Measurements from ENCODE around the gene NEDD9. TPM values are rescaled to one million over a fixed set of nuclear protein-coding genes. Genes with fewer than 3 reads are reported as not detected.

The NEDD9 gene
- total RNA-seq, 5 donors from 2014 or later (not counting 1 experiment from before 2014, with no cell fraction given), result 30.8 to 55.3 (median 33.7) TPM

DNA sequence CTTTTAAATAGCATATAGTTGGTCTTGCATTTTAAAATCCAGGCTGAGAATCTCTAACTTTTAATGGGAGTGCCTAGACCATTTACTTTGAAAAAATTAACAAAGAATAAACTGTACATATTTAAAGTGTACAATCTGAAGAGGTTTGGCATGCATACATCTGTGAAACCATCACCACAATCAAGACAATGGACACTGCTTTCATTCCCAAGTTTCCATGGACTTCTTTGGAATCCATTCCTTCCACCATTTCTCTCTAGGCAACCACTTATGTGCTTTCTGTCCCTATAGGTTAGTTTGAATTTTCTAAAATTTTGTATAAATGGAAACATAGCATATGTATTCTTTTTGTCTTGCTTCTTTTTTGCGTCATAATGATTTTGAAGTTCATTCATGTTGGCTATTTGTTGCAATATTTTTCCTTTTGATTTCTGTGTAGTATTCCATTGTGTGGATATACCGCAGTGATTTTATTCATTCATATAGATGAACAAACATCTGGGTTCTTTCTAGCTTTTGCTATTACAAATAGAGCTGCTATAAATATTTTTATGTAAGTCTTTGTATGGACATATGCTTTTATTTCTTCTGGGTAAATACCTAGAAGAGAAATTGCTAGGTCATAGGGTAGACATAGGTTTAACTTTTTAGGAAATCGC, 50.9 kb downstream of the NEDD9 start:
- DNase-seq, result no peak
- Mint-ChIP-seq H3K4me1 (no peaks in the 10 kb centered on the region), H3K9me3 (peaks cover 0 to 31% (median 12%) of the 10 kb centered on the region in 3 donors), H3K27me3 (no peaks in the 10 kb centered on the region), H3K4me3 (no peak overlapping the region), H3K36me3 (peaks cover 43% of the 10 kb centered on the region), H3K27ac (no peak overlapping the region)
- peaks cover 5 to 27% of the 10 kb centered on the region in 2 donors for H3K36me3 ChIP-seq (ENCODE audit: control insufficient read depth in 2 of 2, extremely low read depth in 1 of 2, insufficient read depth in 1 of 2, low read length in 1 of 2)
- H3K4me3 ChIP-seq (ENCODE audit: control insufficient read depth in 1 of 2, extremely low read depth in 1 of 2, low read length in 1 of 2), result no peak overlapping the region
- no peak overlapping the region for H3K27ac ChIP-seq (ENCODE audit: low read length)
- peaks cover 8% of the 10 kb centered on the region for H3K9me3 ChIP-seq
- no peaks in the 10 kb centered on the region for H3K27me3 ChIP-seq (replicated peaks in 1 of 2; ENCODE audit: control insufficient read depth in 2 of 2, extremely low read depth in 1 of 2, insufficient read depth in 2 of 2, low read length in 1 of 2)
- H3K4me1 ChIP-seq (ENCODE audit: control insufficient read depth in 1 of 2, extremely low read depth in 1 of 2, insufficient read depth in 2 of 2, low read length in 2 of 2), result no peaks in the 10 kb centered on the region
- CTCF ChIA-PET, result interaction anchor here in 1 of 2 donors (0.9 to 1.7 kb wide), 3 partner anchors 10 to 256 kb away, joined by 3 to 5 read pairs (median 4); no protein-coding TSS in a partner anchor
- POLR2A ChIA-PET, result interaction anchor here in 1 of 2 donors (0.6 kb wide), 1 partner anchor 31 kb away, joined by 5 read pairs; no protein-coding TSS in a partner anchor
- no peak for ATAC-seq (replicated peaks in 1 of 4)
- WGBS (ENCODE audit: insufficient coverage), result no CpG with 5 or more reads among the region's 3 CpGs

DNA sequence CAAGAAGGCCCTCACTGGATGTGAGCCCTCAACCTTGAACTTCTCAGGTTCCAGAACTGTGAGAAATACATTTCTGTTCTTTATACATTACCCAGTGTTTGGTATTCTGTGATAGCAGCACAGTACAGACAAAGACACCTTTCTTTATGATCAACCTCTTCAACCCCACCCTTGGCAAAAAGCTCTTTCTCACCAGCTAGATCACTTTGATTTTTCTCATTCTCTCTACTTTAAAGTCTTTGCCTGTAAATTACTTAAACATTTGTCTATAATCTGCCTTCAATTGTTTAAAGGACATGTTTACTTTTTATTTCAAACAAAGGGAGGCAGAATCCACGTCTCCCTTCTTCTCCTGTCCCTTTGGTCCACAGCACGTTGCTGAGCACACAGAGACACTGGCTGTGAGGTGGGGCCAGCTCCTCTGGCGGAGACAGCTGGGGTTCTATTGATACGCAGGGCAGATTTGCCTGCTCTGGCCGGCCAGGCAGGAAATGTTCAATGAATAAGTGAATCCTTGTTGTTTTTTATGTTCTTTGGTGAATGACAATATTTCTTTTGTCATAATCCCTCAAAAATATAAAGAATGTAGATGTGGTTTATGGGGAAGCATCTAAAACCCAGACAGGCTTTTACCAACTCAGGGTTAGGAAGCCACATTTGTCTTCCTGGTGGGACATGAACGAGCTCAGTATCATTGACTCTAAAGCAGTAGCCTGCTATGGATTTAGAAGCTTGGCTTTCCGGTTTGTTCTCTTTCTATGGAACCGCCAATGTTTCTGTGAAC, 52.9 kb downstream of the NEDD9 start:
- ATAC-seq (replicated peaks in 1 of 4) (no peak), DNase-seq (no peak)
- H3K36me3 ChIP-seq (ENCODE audit: control insufficient read depth in 2 of 2, extremely low read depth in 1 of 2, insufficient read depth in 1 of 2, low read length in 1 of 2), result peaks cover 0 to 10% of the 10 kb centered on the region in 2 donors
- peaks cover 0 to 31% (median 12%) of the 10 kb centered on the region in 3 donors for H3K9me3 Mint-ChIP-seq
- H3K27me3 Mint-ChIP-seq, result no peaks in the 10 kb centered on the region
- H3K9me3 ChIP-seq, result peaks cover 8% of the 10 kb centered on the region
- ChIA-PET POLR2A (no interaction called here), CTCF (interaction anchor here (1.0 to 1.7 kb wide), 2 partner anchors 7 to 8 kb away, joined by 4 to 5 read pairs; no protein-coding TSS in a partner anchor)
- no peaks in the 10 kb centered on the region for H3K4me1 ChIP-seq (ENCODE audit: control insufficient read depth in 1 of 2, extremely low read depth in 1 of 2, insufficient read depth in 2 of 2, low read length in 2 of 2)
- H3K36me3 Mint-ChIP-seq, result peaks cover 26% of the 10 kb centered on the region
- H3K4me3 ChIP-seq (ENCODE audit: control insufficient read depth in 1 of 2, extremely low read depth in 1 of 2, low read length in 1 of 2), result no peak overlapping the region
- 80% methylated on average over 1 of the region's 8 CpGs for WGBS (ENCODE audit: insufficient coverage)
- H3K4me1 Mint-ChIP-seq, result no peaks in the 10 kb centered on the region
- H3K27me3 ChIP-seq (replicated peaks in 1 of 2; ENCODE audit: control insufficient read depth in 2 of 2, extremely low read depth in 1 of 2, insufficient read depth in 2 of 2, low read length in 1 of 2), result no peaks in the 10 kb centered on the region
- no peak overlapping the region for H3K27ac ChIP-seq (ENCODE audit: low read length)
- no peak overlapping the region for H3K4me3 Mint-ChIP-seq
- H3K27ac Mint-ChIP-seq, result no peak overlapping the region

DNA sequence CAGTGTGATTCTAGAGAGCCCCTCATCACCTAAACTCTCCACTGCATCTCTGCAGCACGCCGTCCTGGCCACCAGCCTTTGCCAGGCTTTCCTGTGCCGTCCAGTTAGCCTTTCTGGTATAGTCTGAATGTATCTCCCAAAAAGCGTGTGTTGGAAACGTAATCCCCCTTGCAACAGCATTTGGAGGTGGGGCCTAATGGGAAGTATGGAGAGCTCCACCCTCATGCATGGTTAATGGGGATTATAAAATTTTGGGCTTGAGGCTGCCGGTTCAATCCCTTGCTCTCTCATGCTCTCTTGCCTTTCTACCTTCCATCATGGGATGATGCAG, 53.4 kb downstream of the NEDD9 start:
- no CpG with 5 or more reads among the region's 6 CpGs for whole genome bisulfite sequencing (ENCODE audit: insufficient coverage)
- Mint-ChIP-seq H3K27ac (no peak overlapping the region), H3K27me3 (no peaks in the 10 kb centered on the region), H3K36me3 (peaks cover 21% of the 10 kb centered on the region), H3K4me3 (no peak overlapping the region), H3K4me1 (no peaks in the 10 kb centered on the region), H3K9me3 (peaks cover 0 to 31% (median 12%) of the 10 kb centered on the region in 3 donors)
- Histone ChIP-seq H3K9me3 (peaks cover 8% of the 10 kb centered on the region), H3K36me3 (ENCODE audit: control insufficient read depth in 2 of 2, extremely low read depth in 1 of 2, insufficient read depth in 1 of 2, low read length in 1 of 2) (peaks cover 0 to 4% of the 10 kb centered on the region in 2 donors), H3K4me1 (ENCODE audit: control insufficient read depth in 1 of 2, extremely low read depth in 1 of 2, insufficient read depth in 2 of 2, low read length in 2 of 2) (no peaks in the 10 kb centered on the region), H3K27me3 (replicated peaks in 1 of 2; ENCODE audit: control insufficient read depth in 2 of 2, extremely low read depth in 1 of 2, insufficient read depth in 2 of 2, low read length in 1 of 2) (no peaks in the 10 kb centered on the region), H3K27ac (ENCODE audit: low read length) (no peak overlapping the region), H3K4me3 (ENCODE audit: control insufficient read depth in 1 of 2, extremely low read depth in 1 of 2, low read length in 1 of 2) (no peak overlapping the region)
- ChIA-PET CTCF (no interaction called here), POLR2A (no interaction called here)
- no peak for ATAC-seq (replicated peaks in 1 of 4)
- DNase-seq, result no peak

DNA sequence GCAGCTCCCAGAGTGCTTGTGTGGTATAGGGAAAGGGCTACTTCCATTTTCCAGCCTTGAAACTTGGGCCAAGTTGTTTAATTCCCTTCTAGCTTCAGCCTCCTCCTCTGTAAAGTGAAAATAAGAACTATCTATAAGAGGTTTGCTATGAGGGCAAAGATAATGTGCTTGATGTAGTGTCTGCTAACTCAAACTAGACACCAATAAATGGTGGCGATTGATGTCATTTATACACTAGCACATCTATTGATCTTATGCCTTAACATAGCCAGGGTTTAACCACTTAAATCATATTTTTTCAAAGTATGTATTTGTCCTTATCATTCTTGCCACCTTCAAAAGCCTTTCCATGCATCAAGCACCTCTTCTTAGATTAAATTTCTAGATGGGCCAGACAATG, 55.2 kb downstream of the NEDD9 start:
- Histone ChIP-seq H3K27me3 (replicated peaks in 1 of 2; ENCODE audit: control insufficient read depth in 2 of 2, extremely low read depth in 1 of 2, insufficient read depth in 2 of 2, low read length in 1 of 2) (no peaks in the 10 kb centered on the region), H3K9me3 (peaks cover 7% of the 10 kb centered on the region), H3K36me3 (ENCODE audit: control insufficient read depth in 2 of 2, extremely low read depth in 1 of 2, insufficient read depth in 1 of 2, low read length in 1 of 2) (no peaks in the 10 kb centered on the region), H3K4me3 (ENCODE audit: control insufficient read depth in 1 of 2, extremely low read depth in 1 of 2, low read length in 1 of 2) (no peak overlapping the region), H3K4me1 (ENCODE audit: control insufficient read depth in 1 of 2, extremely low read depth in 1 of 2, insufficient read depth in 2 of 2, low read length in 2 of 2) (peaks cover 5 to 6% of the 10 kb centered on the region in 2 experiments), H3K27ac (ENCODE audit: low read length) (no peak overlapping the region)
- no peak for DNase-seq
- H3K36me3 Mint-ChIP-seq, result peaks cover 6% of the 10 kb centered on the region
- H3K27ac Mint-ChIP-seq, result no peak overlapping the region
- no peak for ATAC-seq (replicated peaks in 1 of 4)
- ChIA-PET CTCF (no interaction called here), POLR2A (no interaction called here)
- no CpG with 5 or more reads among the region's 1 CpG for WGBS (ENCODE audit: insufficient coverage)
- H3K9me3 Mint-ChIP-seq, result peaks cover 0 to 22% (median 8%) of the 10 kb centered on the region in 3 donors
- no peaks in the 10 kb centered on the region for H3K27me3 Mint-ChIP-seq
- H3K4me3 Mint-ChIP-seq, result no peak overlapping the region
- H3K4me1 Mint-ChIP-seq, result peaks cover 7 to 8% (median 8%) of the 10 kb centered on the region in 3 donors

DNA sequence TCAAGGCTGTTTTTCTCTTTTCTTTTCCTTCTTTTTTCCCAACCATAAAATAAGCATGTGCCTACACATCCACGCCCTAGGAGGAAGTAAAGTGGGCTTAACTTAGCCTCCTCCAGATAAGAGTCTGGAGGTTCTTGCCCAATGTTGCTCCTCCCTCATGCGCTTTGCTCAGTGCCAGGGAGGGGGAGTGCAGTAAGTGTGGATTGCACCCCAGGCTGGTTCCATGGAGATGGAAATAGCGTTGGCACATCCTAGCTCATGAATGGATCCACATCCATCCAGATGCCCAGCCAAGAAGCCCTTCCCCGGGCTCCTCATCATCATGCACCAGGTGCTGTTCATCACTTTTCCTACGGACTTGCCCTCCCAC, 58.2 kb downstream of the NEDD9 start:
- no peaks in the 10 kb centered on the region for H3K27me3 Mint-ChIP-seq
- peaks cover 0 to under 1% (median 0%) of the 10 kb centered on the region in 3 donors for H3K9me3 Mint-ChIP-seq
- ATAC-seq (replicated peaks in 1 of 4), result no peak
- ChIA-PET CTCF (interaction anchor here (0.6 to 3.2 kb wide), 5 partner anchors 58 to 323 kb away, joined by 3 to 38 read pairs (median 5); no protein-coding TSS in a partner anchor), POLR2A (no interaction called here)
- H3K4me1 Mint-ChIP-seq, result peaks cover 9 to 13% (median 9%) of the 10 kb centered on the region in 3 donors
- H3K27ac ChIP-seq (ENCODE audit: low read length), result no peak overlapping the region
- no peak overlapping the region for H3K27ac Mint-ChIP-seq
- no peaks in the 10 kb centered on the region for H3K36me3 ChIP-seq (ENCODE audit: control insufficient read depth in 2 of 2, extremely low read depth in 1 of 2, insufficient read depth in 1 of 2, low read length in 1 of 2)
- no peak overlapping the region for H3K4me3 Mint-ChIP-seq
- H3K27me3 ChIP-seq (replicated peaks in 1 of 2; ENCODE audit: control insufficient read depth in 2 of 2, extremely low read depth in 1 of 2, insufficient read depth in 2 of 2, low read length in 1 of 2), result no peaks in the 10 kb centered on the region
- no peak for DNase-seq
- 96% methylated on average over 4 of the region's 5 CpGs for WGBS (ENCODE audit: insufficient coverage)
- H3K9me3 ChIP-seq, result no peaks in the 10 kb centered on the region
- peaks cover 5 to 9% of the 10 kb centered on the region in 2 experiments for H3K4me1 ChIP-seq (ENCODE audit: control insufficient read depth in 1 of 2, extremely low read depth in 1 of 2, insufficient read depth in 2 of 2, low read length in 2 of 2)
- H3K4me3 ChIP-seq (ENCODE audit: control insufficient read depth in 1 of 2, extremely low read depth in 1 of 2, low read length in 1 of 2), result no peak overlapping the region
- H3K36me3 Mint-ChIP-seq, result no peaks in the 10 kb centered on the region

DNA sequence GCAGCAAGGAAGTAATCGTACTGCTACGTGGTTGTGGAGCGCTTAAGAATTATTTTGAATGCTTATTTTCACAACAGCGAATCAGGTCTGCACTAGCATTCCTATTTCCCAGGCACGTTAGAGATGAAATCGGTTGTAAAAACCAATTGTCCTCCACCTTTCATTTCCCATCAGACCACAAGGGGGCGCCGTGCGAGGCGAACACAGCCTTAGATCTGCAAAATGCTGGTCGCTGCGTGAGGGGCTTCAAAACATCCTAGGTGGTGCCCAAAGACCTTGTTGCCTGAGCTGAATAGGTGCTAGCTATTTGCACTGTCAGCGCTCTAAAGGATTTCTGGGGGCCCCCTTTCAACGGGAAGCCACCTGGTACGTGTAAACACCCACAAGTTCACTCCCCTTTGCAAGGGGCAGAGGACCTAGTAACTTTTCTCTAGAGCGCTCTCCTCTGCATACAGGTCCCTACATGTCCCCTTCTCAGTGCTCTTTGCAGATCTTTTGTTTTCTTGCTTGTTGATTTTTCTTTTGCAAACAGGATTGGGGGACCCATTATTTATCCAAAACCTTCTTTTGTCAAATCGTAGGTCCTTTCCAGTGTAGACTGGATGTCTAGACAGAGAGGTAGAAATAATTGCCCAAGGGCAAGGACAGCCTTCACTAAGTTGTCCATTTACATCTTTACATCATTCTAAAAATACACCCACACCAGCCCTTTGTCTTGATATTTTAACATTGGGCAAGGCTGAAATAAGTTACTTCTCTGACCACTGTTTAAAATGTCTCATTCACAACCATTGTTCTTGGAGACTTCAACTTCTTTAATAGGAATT, 59.8 kb downstream of the NEDD9 start:
- Histone ChIP-seq H3K27me3 (replicated peaks in 1 of 2; ENCODE audit: control insufficient read depth in 2 of 2, extremely low read depth in 1 of 2, insufficient read depth in 2 of 2, low read length in 1 of 2) (no peaks in the 10 kb centered on the region), H3K36me3 (ENCODE audit: control insufficient read depth in 2 of 2, extremely low read depth in 1 of 2, insufficient read depth in 1 of 2, low read length in 1 of 2) (no peaks in the 10 kb centered on the region), H3K27ac (ENCODE audit: low read length) (no peak overlapping the region), H3K9me3 (no peaks in the 10 kb centered on the region), H3K4me1 (ENCODE audit: control insufficient read depth in 1 of 2, extremely low read depth in 1 of 2, insufficient read depth in 2 of 2, low read length in 2 of 2) (peaks cover 5 to 9% of the 10 kb centered on the region in 2 experiments), H3K4me3 (ENCODE audit: control insufficient read depth in 1 of 2, extremely low read depth in 1 of 2, low read length in 1 of 2) (peak overlapping the region; percentile 2 to 58)
- POLR2A ChIA-PET, result no interaction called here
- peak; percentile 48 to 71 (median 59) for ATAC-seq (replicated peaks in 1 of 4)
- 4% methylated on average over 11 of the region's 17 CpGs for WGBS (ENCODE audit: insufficient coverage)
- Mint-ChIP-seq H3K36me3 (no peaks in the 10 kb centered on the region), H3K4me1 (peaks cover 9 to 13% (median 9%) of the 10 kb centered on the region in 3 donors), H3K9me3 (no peaks in the 10 kb centered on the region), H3K4me3 (peak overlapping the region; percentile 8 to 22 (median 14)), H3K27ac (peak overlapping the region in 1 of 2 donors; percentile 21), H3K27me3 (no peaks in the 10 kb centered on the region)
- peak; percentile 29 to 85 (median 71) for DNase-seq
- CTCF ChIA-PET, result interaction anchor here (0.6 to 6.3 kb wide), 17 partner anchors 8 to 328 kb away, joined by 3 to 49 read pairs (median 4); partner anchors contain the start of gene NEDD9 (in 1 of the 2)
